HL-60 (cell line): ENCODE measurements around the gene AVEN.

Experiments
- GABPA ChIP-seq: IDR thresholded peaks from 2 replicates; pipeline ENCODE4 v1.6.1; 2012; ENCODE audit warnings: low read depth
- TF ChIP-seq, protein P1 (sequence below): IDR thresholded peaks from one replicate; pipeline ENCODE4 v1.5.1; 2011; ENCODE audit warnings: low read length, control low read depth, inconsistent platforms; ENCODE audit not compliant: insufficient read depth

DNA sequence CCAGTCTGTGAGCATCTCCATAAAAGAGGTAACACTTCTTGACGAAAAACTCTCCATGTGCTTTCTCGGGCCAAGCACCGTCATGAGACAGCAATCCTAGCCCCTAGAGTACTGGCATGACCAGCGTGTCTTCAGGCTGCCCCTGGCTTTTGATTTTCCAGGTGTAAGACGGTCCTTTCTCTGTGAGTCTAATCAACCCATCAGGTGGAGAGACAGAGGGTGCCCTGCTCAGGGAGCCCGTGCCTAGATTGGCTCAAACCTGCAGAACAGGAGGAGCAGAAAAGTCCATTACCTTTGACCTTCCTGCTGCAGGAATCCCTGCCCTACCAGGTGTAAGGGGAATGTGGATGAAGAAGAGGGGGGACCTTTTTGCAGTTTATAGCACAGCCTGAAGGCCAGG lies 180.2 kb downstream of the AVEN start:
- TF ChIP-seq, protein P1, sequence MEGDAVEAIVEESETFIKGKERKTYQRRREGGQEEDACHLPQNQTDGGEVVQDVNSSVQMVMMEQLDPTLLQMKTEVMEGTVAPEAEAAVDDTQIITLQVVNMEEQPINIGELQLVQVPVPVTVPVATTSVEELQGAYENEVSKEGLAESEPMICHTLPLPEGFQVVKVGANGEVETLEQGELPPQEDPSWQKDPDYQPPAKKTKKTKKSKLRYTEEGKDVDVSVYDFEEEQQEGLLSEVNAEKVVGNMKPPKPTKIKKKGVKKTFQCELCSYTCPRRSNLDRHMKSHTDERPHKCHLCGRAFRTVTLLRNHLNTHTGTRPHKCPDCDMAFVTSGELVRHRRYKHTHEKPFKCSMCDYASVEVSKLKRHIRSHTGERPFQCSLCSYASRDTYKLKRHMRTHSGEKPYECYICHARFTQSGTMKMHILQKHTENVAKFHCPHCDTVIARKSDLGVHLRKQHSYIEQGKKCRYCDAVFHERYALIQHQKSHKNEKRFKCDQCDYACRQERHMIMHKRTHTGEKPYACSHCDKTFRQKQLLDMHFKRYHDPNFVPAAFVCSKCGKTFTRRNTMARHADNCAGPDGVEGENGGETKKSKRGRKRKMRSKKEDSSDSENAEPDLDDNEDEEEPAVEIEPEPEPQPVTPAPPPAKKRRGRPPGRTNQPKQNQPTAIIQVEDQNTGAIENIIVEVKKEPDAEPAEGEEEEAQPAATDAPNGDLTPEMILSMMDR: no peak
- no peak for TF ChIP-seq GABPA
